ENCODE measurements around the gene FDXACB1.
"Not testable (repeated sequence)": the region's sequence is repeated elsewhere in the genome, so short reads cannot be mapped to it uniquely, and the experiment has no call there.

FDXACB1 gene

DNA sequence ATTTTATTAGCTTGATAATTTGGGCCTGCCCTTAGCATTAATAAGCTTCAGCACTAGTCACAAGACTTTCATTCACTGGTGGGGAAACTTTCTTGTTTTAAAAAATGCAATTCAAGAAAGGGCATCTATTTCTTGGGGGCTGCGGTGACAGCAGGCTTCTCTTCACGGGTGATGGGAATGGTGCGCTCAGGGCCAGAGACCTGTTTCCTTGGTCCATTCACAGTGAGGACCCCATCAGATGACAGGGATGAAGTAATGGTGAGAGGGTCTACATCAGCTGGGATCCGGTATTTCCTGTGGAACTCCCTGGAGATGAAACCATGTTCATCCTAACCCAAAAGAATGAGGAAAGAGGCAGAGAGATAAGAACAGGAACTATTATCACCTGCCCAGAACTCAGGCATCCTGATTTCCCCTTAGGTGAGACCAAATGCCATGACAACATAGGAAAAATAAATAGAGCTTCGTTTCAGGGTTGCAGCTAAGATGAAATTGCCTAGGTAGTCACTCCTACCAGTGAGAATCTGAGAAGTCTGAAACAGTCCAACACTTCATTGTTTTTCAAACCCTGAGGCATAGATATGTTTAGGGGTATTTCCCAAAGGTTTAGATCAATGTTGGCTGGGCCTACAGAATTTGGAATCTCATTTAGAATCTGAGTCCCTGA, 29.8 kb upstream of the FDXACB1 start:
- no peak for DNase-seq

DNA sequence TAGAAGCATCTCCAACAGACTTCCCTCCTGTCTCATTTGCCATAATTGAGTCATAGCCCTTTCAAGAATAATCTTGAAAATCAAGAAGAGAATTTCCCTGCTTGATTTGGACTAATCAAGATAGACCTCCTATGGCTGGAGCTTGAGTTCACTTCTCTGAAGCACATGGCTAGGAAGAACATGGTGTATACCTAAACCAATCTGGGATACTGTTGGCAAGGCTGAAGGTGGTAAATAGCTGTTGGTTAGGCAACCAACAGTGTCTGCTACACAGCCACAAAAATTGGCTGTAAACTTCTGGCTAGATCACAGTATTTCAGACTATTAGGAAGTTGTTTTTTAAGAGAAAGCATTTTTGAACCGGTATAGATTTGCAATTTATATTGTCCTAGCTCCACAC, 27.7 kb upstream of the FDXACB1 start:
- DNase-seq = no peak

DNA sequence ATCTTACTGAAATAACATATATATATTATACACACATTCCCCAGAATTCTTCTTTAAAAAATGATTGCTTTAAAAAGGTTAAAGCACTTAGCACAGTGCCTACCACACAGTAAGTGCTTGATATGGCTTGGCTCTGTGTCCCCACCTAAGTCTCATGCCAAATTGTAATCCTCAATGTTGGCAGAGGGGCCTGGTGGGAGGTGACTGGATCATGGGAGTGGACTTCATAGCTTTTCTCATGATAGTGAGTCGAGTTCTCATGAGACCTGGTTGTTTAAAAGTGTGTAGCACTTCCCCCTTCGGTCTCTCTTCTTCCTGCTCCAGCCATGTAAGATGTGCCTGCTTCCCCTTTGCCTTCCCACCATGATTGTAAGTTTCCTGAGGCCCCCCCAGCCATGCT, 26.4 kb upstream of the FDXACB1 start:
- DNase-seq = no peak

DNA sequence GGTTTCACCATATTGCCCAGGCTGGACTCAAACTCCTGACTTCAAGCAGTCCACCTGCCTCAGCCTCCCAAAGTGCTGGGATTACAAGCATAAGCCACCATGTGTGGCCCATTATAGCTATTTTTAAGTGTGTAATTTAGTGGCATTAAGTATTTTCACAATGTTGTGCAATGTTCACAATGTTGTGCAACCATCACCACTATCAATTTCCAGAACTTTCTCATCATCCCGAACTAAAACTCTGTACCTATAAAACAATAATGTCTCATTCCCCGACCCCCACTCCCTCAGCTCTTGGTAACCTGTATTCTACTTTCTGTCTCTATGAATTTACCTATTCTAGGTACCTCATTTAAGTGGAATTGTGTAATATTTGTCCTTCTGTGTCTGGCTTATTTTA, 7.9 kb upstream of the FDXACB1 start:
- no peak for DNase-seq

DNA sequence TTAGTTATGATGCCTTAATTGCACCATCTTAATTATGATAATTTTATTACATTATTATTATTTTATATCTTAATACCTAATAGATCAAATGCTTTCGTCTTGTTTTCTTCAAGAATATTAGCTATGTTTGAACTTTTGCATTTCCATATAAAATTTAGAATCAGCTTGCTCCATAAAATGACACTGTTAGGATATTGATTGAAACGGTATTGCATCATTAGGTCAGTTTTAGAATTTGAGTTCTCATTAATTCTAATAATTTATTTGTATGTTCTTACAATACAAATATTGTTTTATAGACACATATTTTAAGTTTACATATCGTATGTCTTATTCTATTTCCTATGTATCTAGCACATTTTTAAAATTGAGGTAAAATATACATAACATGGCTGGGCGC, 7.1 kb upstream of the FDXACB1 start:
- DNase-seq = no peak

DNA sequence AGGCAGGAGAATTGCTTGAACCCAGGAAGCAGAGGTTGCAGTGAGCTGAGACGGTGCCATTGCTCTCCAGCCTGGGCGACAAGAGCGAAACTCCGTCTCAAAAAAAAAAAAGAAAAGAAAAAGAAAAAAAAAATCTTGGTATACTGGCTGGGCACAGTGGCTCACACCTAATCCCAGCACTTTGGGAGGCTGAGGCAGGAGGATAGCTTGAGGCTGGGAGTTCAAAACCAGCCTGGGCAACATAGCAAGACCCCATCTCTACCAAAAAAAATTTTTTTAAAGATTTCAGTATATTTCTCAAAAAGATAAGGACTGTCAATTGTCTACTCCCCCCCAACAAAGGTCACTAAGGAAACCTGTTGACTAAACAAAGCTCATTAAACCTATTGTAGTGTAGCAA, 6.1 kb upstream of the FDXACB1 start:
- DNase-seq = not testable (repeated sequence)

DNA sequence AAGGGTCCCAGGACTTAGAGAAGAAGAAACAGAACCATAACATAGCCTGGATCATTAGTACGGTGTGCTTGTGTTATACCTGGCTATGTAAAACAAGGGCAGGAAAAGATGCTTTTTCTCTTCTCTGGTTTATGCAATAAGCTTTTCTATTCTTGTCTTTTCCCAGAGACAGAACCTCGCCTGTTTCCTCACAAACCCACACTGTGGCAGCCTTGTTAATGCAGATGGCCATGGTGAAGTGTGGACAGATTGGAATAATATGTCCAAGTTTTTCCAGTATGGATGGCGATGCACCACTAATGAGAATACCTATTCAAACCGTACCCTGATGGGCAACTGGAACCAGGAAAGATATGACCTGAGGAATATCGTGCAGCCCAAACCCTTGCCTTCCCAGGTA, 3.2 kb upstream of the FDXACB1 start:
- no peak for DNase-seq

DNA sequence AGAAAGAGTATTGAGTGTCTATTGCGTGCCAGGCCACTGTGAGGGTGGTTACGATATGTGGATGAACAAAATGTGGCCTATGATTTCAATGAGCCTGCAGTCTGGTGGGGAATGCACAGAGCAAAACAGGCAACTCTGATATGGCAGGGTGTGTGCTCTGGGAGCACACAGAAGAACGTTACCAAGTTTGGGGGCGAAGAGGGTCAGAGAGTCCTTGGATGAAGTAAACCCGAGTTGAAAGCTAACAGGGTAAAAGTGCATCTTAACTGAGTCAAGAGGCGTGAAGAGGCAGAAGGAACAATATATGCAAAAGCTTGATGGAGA, 634 bp upstream of the FDXACB1 start:
- no peak for DNase-seq

DNA sequence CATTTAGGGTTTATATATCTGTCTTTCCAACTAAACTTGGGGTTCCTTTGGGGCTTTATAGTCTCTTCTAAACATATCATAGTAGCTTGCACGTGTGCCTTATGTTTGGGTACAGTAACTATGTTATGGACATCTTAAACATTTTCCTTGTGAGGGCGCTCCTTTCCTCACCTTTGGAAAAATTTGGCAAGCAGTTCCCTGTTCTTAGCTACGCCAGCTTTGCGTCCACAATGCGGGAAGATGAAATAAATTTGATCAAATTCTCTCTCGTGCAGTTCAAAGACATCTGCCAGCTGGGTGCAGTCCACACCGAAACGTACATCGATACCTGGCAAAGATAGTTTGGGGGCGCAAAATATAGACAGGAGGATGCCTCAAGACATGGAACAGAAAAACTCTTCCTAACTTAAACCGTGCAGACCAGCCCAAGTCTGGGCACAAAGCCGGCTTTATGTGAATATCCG, 548 bp downstream of the FDXACB1 start:
- no peak for DNase-seq

DNA sequence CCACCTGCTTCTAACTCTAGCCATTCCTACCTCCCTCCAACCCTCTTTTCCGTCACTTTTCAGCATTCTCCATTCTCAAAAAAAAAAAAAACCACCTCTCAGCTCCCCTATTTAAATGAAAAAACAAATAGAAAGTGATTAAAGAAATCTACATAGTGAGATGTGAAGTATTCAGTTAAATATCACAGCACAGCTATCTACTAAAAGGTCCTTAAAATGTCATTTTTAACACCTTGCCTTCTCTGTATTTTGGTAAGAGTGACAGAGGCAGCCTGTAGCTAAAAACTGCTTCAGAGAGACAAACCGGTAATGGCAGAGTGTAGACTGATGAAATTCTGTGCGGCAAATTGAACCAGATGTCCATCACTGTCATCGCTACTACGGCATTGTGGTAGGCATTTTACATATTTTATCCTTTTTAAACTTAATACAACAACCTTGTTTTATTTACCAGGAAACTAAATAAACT, 7.2 kb downstream of the FDXACB1 start:
- no peak for DNase-seq

DNA sequence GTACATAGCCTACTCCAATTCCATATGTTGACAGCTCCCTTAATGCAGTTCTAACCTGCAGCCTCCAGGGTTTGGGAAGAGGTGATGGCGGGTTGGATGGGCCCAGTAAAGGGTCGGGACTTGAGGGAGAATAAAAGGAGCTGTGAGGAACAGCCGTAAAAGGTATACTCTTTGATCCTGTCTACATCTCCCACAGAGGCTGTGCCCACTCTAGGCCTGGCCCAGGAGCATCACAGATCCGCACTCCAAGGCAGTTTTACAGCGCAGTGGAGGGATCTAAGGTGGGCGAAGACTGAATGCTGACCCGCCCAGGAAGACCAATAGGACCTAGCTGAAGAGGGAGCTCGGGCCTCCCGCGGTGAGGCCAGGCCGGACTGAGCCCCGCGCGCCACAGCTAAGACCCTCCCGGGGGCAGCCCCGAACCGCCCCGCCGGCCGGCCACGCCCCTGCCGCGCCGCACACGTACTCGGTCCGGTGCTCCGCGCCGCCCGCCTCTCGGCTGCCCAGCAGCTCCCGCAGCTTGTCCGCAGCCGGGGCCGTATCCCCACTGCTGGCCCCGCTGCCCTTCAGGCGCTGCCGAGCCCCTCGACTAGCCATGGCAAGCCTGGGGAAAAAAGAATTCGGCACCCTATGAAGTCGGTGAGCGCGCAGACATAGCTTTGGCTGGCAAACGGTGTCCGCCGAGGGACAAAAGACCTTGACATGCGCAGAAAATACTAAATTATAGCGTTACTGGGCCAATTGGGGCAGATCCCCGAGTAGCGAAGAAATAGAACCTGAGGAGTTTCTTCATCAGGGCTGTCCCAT, 7.9 kb downstream of the FDXACB1 start, which contains the start of gene ALG9:
TSS of gene ALG9 (minus strand) at position 696 of the 807 bp plus-strand sequence. CDS start at position 597, 99 bp downstream.
- DNase-seq = peak; percentile 90

DNA sequence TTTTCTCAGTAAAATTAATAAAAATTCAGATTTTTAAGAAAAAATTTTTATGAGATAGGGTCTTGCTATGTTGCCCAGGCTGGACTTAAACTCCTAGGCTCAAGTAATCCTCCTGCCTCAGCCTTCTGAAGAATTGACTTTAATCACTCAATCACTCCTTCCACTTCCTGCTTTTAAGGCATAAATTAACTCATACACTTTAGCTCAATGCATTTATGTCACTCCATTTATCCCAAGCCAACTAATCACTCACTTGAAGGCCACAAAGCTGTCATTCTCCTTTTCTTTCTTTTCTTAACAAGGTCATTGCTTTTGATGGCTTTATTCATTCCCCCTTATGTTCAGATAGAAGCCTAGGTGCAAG, 8.5 kb downstream of the FDXACB1 start:
- DNase-seq = no peak

DNA sequence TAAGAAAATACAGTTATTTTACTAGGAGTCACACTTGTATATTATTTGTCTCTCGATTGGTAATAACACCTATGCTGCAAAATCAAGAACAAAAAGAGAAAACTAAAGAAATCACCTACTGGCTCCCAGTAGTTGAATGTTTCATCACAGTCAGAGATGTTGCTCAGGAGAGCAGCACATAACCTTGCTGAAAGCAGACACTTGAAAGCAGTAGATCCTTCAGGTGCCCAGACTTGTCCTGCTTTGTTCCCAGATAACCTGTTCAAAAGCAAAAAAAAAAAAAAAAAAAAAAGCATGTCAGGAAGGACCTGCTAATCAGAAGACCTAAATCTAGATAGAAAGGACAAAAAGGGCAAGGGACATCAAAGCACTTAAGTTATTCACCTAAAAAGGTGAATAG, 8.9 kb downstream of the FDXACB1 start:
- DNase-seq = no peak

DNA sequence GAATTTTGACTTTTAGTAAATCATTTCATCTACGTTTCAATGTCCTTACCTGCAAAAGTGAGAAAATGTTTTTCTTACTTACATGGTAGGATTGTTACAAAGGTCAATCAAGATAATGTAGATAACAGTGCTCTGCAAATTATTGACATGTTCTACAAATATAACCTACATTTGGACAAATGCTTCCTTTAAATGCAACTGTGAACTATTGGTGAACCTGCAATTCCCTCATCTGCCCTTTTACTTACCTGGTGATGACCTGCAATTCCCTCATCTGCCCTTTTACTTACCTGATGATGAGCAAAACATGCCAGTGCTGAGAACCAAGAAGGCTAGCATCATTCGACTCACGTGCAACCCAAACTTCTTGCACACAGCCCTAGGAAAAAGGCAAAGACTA, 18.7 kb downstream of the FDXACB1 start:
- DNase-seq = no peak

DNA sequence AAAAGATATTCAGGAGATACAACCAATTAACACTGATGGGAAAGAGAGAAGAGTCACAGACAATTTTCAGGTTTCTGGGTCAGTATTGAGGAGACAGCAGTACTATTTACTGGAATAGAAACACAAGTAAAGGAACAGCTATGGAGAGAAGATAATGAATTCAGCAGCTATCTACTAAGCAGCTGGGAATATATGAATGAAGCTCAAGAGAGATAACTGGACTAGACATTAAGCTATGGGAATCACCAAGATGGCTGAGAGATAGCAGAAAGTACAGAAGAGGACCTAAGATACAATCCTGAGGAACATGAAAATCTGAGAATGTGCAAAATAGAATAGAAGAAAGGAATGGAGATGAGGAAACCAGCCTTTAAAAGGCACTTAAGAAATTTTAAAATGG, 23.5 kb downstream of the FDXACB1 start:
- no peak for DNase-seq

DNA sequence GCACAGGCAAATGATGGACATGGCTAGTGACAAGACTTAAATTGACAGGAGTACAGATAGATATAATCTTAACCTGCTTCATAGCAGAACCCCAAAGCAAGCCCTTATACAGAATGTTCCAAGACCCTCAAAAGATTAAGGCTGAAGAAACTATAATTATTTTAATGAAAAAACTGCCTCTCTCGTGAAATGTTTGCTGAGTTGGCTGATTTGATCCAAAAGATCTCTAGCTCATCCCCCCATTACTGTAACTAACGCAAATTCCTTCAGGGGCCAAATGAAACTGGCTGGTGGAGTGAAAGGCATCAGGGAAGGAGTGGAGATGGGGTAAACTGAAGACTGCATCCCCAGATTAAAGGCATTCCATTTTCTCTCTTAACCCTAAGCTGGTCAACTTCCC, 26.9 kb downstream of the FDXACB1 start:
- no peak for DNase-seq

DNA sequence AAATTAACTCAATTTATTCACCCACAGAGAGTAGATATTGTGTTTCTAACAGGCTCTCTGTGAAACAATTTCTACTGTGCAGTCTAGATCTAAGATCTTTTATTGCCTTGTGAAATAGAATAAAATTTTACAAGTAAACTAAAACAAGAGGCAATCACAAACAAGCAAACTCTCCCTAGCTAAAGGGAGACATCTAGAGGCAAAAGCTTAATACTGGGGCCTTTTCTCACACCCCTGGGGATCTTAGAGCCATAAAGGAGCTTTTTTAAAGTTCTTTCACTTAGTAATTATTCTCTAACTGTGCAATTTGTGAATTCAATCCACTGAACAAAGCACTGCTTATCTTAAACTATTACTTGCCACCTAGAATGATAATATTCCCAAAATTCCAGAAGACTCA, 27.3 kb downstream of the FDXACB1 start:
- DNase-seq = no peak

DNA sequence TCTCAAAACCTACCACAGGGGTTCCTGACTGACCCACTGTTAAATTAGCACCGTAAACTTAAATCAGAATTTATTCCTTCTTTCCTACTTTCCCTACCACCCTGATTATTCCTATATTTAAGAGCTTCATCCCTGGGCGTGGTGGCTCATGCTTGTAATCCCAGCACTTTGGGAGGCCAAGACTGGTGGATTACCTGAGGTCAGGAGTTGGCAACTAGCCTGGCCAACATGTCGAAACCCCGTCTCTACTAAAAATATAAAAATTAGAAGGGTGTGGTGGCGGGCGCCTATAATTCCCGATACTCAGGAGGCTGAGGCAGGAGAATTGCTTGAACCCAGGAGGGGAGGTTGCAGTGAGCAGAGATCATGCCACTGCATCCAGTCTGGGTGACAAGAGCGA, 27.9 kb downstream of the FDXACB1 start:
- no peak for DNase-seq

DNA sequence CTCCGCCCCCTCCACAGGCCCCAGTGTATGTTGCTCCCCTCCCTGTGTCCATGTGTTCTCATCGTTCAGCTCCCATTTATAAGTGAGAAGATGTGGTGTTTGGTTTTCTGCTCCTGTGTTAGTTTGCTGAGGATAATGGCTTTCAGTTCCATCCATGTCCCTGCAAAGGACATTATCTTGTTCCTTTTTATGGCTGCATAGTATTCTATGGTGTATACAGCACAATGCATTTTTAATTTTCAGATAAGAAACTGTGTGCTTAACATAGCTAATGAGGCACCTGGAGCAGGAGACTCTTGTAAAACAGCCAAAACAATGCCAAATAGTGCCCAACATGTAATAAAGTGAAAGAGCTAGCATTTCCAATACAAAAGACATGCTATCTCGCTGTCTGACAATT, 29.3 kb downstream of the FDXACB1 start:
- DNase-seq = no peak

DNA sequence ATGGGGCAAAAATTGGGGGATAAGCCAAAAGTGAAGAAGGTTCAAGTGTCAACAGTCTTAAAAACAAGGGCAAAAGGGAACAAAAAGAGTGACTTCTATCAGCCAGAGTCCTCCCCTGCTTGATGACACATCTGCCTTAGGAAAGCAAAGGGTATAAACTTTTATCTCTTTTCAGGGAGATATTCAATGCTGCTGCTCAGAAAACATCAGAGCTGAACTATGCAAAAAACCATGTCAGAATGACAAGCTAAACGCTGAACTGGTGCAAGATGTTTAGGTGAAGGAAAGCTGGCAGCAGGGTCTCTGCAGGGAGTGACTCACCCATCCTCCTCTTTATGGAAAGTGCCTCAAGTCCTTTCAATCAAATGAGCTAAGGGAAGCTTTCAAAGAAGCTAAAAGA, 32.3 kb downstream of the FDXACB1 start:
- no peak for DNase-seq

DNA sequence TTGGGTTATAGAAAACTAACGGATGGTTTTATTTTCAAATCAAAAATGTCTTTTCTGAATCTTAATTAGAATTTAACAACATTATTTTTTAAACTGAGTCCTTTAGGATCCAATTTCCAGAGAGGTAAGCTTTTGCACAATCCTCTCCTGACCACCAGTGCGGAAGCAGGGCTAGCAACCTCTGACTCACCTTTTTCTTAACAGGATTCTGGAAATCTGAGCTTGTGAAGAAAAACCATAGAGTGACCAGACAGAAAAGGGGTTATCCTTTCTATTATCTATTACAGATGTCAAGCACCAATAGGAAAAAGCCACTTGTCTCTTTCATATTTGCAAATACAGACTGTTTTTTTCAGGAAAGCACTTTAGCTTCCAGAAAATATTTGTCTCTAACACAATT, 32.9 kb downstream of the FDXACB1 start:
- no peak for DNase-seq

DNA sequence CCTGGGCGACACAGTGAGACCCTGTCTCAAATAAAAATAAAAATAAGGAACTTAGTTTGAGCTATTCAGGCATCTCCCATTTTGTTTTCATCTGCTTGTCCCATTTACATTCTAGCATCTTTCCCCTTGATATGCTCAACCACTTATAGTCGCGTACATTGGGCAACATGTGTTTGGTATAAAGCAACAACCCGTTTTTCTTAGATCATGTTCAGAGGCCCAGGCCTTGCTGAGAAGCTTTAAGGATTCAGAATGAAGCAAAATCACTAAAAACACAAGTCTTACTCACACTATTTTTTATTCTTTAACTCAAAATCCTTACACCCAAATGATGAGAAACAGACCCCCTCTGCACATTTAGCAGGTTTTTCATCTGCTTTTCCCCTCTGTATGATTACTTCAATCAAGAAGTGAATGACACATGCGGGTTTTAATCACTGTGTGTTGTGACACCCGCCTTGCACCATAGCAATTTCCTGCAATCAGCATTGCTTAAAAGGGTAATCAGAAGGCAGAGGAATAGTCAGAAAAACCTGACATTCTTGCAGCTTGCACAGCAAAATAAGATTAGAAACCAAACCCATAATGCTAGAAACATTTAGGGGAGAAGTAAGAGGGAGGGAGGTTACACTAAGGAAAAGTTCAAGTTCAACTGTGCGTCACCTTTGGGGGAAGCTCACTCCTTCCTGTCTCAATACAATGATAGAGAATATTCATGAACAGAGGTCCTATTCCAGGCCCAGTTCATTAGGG, 33.5 kb downstream of the FDXACB1 start:
- no peak for DNase-seq

DNA sequence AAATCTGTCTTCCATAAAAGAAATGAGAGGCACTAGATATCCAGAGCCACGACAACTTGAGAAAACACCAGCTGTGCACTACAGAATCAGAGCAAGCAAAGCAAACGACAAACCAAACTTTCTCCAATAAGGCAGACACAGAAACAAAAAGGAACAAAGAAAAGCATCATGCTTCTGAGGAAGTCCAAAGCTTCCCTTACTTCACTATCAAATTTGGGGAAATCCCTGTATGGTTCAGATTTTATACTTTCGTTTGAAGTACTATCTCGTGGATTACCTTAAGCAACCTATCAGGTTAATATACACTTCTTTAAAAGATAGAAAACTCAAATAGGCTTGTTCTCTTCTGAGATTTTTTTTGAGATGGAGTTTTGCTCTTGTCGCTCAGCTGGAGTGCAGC, 35.3 kb downstream of the FDXACB1 start:
- no peak for DNase-seq
